GM21423 (cell line): ENCODE measurements around the gene DRC3.
"Not testable (repeated sequence)": the region's sequence is repeated elsewhere in the genome, so short reads cannot be mapped to it uniquely, and the experiment has no call there.

Experiments used
- ATAC-seq: cut with Tn5 transposase; IDR thresholded peaks from one replicate; pipeline ENCODE4 v1.9.1; 2021; ENCODE audit warnings: mild to moderate bottlenecking, moderate library complexity; ENCODE audit not compliant: unreplicated experiment

The DRC3 gene

DNA sequence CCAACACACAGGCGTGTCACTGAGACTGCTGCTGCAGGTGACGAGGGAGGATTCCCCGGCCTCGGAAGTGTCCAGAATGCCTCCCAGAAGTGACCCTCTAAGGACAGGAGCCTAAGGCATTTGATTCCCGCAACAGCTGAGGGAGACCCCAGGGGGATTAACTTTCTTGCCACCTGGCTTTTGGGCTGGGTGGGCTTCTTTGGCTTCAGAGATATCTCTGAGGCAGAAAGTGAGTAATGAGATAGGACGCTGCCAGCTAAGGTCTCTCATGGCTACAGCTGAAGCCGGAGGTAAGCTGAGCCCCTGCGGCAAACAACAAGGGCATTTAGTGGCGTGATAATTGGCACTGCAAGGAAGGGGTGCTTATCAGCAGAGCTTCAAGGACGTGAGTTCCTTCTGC, 17.0 kb downstream of the DRC3 start:
- no peak for ATAC-seq

DNA sequence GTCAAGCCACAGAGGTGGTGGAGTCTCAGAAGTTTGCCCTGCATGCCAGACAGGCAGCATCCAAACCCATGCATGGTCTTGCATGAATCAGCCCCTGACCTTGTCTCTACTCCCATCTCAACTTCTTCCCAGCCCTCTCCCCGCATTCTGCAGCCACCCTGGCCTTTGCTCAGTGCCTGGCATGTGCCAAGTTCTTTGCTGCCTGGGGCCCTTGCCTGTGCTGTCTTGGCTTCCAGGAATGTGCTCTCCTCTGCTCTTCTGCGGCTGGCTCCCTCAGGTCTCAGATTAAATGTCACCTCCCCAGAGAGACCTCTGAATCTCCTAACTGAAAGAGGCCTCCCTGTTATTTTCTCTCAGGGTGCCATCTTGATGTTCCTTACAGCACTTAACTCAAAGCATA, 17.6 kb downstream of the DRC3 start:
- no peak for ATAC-seq

DNA sequence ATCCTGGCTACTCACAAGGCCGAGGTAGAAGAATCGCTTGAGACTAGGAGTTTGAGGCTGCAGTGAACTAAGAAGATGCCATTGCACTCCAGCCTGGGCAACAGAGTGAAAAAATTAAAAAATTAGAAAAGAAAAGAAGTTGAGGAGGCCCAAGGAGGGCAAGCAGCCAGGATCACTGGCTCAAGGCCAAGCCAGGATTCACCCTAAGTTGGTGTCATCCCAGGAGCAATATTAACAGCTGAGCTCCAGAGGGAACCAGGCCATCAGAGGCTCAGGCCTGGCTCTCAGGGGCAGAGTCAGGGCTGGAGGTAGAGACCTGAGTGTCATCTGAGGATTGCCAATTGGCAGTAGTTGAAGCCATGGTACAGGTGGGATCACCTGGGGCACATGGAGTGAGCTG, 20.7 kb downstream of the DRC3 start:
- ATAC-seq = no peak

DNA sequence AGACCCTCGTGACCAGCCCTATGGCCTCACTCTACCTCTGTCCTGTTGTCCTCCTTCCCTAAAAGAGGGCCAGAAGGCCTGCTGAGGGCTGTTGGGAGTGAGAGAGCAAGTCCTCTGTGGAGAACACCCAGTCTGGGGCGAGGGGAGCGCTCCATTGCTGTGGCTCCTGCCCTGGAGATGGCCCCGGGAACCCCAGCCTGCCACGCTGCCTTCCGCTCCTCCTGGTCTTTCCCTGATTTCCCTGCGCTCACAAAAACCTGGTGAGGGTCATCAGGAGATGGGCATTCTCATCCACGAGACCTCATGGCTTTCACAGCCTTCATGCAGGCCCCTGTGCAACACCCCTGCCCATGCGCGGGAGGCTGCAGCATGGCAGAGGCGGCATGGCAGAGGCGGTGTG, 21.2 kb downstream of the DRC3 start:
- ATAC-seq = no peak

DNA sequence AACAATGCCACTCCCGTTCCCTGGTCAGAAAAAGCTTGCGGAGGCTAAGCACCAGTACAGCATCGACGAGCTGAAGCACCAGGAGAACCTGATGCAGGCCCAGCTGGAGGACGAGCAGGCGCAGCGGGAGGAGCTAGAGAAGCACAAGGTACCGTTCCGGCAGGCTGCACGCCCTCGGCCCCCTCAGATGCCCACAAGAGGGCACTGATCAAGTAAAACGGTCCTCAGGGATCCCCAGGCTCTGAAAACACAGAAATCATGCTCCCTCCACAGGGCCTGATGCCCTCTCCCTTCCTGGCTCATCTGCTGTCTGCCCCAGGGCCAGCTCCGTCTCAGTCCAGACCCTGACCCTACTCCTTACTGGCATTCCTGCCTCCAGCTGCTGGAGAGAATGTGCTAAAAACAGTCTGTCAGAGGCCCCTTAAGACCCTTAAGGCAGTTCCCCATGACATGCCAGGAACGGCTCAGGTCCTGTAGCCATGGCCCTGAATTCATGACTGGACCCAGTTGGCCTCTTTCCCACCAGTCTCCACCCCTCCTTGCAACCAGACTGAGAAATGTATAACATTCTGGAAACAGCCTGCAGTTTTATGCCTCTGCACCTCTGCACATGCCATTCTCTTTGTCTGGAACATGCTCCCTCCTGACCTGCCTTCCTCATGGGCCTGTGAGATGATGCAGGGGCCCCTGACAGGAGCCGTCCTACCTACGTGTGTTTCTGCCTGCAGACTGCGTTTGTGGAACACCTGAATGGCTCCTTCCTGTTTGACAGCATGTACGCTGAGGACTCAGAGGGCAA, 21.8 kb downstream of the DRC3 start:
- ATAC-seq = no peak

DNA sequence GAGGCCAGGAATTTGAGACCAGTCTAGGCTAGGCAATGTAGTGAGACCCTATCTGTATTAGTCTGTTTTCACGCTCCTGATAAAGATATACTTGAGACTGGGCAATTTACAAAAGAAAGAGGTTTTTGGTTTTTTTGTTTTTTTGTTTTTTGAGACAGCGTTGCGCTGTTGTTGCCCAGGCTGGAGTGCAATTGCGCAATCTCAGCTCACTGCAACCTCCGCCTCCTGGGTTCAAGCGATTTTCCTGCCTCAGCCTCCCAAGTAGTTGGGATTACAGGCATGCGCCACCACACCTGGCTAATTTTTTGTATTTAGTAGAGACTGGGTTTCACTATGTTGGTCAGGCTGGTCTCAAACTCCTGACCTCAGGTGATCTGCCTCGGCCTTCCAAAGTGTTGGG, 23.2 kb downstream of the DRC3 start:
- ATAC-seq = not testable (repeated sequence)

DNA sequence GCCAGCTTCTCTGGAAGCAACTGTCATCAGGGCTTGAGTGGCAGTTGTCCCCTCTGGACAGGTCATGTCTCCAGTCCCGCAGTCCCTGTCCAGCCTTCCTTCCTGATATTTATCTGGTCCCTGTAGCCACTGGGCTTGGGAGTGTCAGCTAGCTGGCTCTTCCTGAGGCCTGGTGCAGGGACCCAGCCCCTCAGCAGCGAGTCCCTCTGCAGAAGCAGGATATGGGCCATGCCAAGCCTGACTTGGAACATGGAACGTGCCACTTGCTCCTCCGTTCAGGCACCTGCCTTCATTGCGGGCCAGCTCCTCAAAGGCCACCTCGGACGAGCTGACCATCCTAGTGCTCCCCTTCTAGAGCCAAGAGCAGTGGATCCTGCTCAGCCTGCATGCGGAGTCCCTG, 26.3 kb downstream of the DRC3 start:
- no peak for ATAC-seq

DNA sequence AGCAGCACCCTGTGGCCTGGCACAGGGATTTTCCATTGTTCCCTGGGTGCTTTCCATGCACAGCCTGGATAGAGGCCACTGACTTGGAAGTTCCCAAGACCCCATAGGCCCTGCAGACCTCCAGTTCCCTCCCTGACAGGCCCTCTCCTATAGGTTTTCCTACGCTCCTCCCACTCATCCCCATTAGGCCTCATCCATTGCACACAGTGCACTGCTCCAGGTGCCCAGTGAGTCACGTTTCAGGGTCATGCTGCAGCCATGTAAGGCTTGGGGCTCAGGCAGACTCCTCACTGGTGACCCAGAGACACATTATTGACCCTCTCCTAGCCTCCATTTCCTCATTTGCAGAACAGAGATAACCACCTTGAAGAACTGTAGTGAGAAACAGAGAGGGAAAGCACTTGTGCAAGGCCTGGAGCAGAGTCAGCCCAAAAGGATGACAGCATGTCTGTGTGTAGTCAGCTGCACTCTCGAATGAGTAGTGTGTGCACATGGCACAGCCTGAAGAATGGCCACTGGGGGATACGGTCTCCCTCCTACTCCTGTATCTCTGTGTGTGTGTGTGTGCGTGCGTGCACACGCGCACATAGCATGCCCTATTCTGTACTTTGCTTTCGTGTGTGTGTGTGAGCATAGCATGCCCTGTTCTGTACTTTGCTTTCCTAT, 26.8 kb downstream of the DRC3 start:
- no peak for ATAC-seq

DNA sequence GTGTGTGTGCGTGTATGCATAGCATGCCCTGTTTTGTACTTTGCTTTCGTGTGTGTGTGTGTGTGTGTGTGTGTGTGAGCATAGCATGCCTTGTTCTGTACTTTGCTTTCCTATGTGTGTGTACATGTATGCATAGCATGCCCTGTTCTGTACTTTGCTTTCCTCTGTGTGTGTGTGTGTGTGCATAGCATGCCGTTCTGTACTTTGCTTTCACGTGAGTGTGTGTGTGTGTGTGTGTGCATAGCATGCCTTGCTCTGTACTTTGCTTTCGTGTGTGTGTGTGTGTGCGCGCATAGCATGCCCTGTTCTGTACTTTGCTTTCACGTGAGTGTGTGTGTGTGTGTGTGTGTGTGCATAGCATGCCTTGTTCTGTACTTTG, 27.4 kb downstream of the DRC3 start:
- ATAC-seq = no peak

DNA sequence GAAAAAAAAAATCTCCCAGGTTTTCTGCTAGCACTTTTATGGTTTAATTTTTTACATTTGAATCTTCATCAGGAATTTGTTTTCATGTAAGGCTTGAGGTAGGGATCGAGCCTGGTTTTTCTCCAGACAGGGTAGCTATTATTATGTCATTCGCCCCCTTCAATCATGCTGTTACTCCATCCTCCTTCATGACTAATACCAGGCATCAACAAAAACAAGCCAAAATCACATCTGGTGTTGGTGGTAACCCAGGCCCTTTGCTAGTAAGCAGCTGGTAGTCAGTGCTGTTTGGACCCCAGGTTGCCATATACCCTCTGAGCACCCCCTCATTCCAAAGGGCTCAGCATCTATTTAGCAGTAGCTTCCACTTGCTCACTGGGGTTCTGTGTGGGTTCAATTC, 29.5 kb downstream of the DRC3 start:
- no peak for ATAC-seq

DNA sequence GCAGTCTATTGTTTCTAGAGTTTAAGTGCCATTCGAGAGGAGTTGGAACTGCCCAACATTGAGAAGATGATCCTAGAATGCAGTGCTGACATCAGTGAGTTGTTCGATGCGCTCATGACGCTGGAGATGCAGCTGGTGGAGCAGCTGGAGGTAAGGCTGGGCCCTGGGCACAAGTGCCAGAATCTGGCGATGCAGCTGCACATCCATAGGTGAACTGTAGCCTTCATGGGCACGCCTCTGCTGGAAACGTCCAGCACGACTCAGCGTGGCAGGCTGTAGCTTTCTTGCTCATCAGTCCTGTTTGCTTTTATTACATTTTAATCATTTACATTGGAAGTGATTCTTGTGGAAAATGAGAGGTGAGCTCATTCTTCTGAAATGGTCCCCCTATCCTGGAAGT, 31.7 kb downstream of the DRC3 start:
- ATAC-seq = no peak

DNA sequence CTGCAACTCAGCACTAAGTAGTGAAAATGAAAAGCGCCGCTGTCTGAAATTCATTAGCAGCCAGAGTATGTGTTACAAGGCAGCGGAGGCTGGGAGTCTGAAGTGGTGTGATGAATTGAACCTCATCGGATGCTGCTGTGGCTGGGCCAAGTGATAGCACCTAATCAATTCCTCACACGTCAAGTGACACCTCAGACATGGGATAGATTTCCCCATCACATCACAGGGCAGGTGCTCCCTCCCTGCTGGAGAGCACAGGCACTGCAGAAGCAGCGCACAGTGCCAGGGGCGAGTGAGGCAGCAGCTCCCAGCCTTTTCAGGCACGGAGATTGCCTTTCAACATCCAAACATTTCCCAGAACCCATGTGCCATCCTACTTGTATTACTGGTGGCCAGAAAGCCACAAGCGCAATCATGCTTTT, 32.2 kb downstream of the DRC3 start:
- ATAC-seq = no peak

DNA sequence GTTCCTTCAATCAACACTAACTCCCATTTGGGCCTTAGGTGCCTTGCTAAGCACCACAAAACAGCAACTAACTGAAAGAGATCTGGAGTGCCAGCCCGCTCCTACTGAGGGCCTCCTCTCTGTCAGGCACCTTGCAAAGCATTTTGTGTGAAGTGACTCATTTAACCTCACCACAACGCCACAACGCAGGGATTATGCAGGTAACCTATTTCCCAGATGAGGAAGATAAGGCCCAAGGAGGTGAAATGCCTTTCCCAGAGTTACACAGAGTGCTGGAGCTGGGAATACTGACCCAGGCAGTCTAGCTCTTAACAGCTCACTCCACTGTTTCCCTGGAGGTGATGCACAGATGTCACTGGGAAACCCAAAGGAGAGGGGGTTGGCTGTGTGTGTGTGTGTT, 32.8 kb downstream of the DRC3 start:
- no peak for ATAC-seq

DNA sequence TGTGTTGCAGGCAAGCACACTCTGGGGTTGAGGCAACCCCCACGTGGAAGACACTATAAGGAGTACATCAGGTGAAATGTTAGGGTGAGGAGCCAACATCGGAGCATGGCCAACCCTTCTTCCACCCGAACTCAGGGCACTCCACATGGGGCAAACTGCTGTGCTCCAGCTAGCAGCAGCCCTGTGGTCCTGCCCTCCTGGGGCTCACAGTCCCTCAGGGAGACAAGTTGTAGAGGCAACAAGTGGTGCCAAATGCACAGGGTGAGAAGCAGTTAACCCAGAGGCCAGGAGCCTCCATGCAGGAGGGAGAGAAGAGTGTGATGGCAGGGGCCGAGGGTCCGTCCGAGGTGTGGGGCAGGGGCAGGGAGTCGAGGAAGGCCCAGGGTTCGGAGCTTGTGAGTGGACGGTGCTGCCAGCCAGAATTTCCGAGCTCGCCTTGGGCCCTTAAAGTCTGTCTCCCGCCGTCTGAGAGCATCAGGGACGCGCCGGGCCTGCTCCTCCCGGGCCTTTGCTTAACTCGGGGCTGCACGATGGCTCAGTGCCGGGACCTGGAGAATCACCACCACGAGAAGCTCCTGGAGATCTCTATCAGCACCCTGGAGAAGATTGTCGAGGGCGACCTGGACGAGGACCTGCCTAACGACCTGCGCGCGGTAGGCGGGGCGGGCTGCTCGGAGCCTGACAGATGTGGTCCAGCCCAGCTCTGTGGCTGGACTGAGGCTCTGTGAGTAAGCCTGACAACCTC, 34.0 kb downstream of the DRC3 start:
- no peak for ATAC-seq

DNA sequence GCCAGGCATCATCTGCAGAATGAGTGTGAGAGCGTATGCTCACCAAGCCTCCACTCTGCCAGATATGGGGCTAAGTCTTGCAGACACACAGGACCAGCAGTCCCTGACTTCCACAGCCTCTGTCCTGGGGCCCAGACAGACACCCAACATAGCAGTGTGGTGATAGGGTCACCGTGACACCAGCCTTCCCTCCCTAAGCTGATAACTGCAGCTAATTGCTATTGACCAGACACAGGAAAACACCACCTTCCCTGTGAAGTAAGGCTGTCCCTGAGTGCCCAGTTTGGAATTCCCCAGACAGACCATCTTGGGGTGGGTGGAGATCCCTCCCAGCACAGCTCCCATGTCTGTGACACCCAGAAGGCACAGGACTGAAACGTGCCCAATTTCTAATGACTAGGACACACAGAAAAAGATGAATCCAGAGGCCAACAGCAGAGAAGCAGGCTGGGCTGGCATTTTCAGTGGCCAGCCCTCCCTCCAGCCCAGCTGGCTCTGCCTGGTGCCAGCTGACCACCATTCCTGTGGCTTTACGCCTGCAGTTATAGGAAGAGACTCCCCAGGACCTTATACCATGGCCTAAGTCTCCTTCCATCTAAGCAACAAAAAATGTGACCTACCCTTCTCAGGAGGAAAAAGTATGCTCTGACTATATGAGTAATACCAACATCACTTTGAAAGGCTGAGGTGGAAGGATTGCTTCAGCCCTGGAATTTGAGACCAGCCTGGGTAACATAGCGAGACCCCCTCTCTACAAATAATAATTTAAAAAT, 36.0 kb downstream of the DRC3 start:
- ATAC-seq = no peak

DNA sequence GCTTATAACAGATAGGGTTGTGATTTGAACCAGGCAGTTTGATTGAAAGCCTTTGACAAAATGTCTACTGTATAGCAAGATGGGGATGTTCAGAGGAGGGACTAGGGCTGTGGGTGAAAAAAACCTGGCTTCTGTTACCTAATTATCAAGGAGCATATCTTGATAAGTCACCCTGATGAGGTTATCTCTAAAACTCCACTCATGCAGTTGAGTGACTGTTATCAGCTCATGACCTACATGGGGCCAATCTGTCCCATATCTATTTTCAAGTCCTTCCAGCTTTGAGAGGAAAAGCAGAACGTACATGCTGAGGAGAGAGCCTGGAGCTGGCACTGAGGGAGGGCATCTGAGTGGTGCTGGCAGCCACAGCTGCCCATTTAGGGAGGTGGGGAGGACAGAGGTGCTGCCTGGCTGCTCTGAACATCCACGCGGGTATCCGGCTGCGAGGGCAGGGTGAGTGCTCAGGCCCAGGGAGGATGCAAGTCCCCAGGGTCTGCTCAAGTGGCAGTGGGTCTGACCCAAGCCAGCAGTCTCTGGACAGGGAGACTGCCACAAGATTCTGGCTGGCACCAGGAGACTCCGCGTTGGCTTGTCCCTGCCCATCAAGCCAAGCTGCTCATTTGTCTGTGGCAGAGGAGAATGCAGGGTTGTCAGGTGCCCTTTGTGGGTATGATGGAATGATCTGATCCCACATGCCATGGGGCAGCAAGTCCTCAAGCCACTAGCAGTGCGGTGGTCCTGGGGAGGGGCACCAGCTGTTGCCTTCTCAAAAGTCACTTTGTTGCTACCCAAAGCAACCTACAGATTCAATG, 37.2 kb downstream of the DRC3 start:
- ATAC-seq = no peak

DNA sequence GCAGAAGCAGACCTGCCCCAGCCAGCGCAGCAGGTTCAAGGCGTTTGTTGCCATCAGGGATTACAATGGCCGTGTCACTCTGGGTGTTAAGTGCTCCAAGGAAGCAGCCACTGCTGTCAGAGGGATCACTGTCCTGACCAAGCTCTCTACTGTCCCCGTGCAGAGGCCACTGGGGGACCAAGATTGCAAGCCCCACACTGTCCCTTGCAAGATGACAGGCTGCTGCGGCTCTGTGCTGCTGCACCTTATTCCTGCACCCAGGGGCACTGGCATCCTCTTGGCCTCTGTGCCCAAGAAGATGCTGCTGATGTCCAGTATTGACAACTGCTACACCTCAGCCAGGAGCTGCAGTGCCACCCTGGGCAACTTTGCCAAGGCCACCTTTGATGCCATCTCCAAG, 38.6 kb downstream of the DRC3 start:
- ATAC-seq = no peak

DNA sequence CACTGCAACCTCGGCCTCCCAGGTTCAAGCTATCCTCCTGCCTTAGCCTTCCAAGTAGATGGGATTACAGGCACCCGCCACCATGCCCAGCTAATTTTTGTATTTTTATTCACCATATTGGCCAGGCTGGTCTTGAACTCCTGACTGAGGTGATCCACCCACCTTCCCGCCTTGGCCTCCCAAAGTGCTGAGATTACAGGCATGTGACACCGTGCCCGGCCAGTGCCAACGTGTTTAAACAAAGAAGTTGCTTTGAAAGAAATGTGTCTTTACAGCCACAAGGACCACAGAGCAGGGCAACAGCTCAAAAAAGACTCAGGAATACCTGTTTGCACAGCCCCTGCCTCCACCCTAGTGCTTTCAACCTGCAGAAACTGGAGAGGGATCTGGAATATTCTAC, 41.3 kb downstream of the DRC3 start:
- no peak for ATAC-seq

DNA sequence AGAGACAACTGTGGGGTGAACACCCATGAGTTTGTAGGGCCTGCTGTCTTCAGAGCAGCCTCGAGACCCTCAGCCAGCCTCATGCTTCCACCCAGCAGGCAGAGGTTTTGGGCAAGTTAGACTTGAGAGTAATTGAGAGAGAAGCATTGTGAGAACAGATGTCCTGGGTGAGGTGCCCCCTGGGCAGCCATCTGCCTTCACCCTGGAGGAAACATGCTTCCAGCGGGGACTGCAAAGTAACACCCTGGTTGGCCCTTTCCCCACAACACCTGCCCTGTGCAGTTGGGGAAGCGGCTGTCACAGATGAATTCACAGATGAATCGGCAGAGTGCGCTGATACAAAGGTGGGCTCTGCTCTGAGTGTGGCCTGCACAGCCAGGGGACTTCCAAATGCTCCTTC, 42.9 kb downstream of the DRC3 start:
- ATAC-seq = no peak

DNA sequence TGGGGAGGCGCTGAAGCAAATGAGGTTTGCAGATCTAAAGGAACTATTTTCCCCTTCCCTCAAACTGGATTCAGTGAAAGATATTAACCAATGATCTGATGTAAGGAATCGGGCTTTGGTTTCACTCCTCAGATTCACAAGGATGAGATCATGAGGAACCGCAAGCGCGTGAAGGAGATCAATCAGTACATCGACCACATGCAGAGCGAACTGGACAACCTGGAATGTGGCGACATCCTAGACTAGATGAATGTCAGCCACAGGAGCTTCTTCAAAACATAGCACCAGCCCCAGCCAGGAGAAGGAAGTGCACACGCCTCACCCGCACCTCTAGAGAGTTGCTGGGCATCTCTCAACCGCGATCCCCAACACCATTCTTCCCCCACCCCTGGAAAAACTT, 43.8 kb downstream of the DRC3 start:
- ATAC-seq = no peak
